Caki2 (cell line): Measurements from ENCODE around the gene HSD17B7. TPM values are rescaled to one million over a fixed set of nuclear protein-coding genes. Genes with fewer than 3 reads are reported as not detected.

ENCODE experiments used
- DNase-seq: peaks from one replicate; pipeline ENCODE4 v3.0.0-alpha.2; 2015; ENCODE audit warnings: low read depth
- in situ Hi-C: cut with HindIII; loops from 2 replicates; pipeline ENCODE4 v1.10.0; 2016; ENCODE audit warnings: low sequenced_read_pairs, low pct_unique_long_range_greater_than_20kb, mixed read lengths
- total RNA-seq: library from RNA; depleted of rRNA; stranded (reverse); fragments of >200 nt; shearing (Covaris generic); gene quantifications from 2 replicates; pipeline ENCODE4 v1.2.3, GENCODE V29; 2014; ENCODE audit warnings: low replicate concordance; rRNA removed

Gene HSD17B7
- total RNA-seq, 1 experiment from 2014 or later: 30.1 TPM

GRCh38 chr1:162847839-162848453, 57.4 kb downstream of the HSD17B7 start:
- in situ Hi-C loops: no loop called here
- DNase-seq: peak; percentile 43

- in situ Hi-C loops: no loop called here
- no peak for DNase-seq
Measured at GRCh38 chr1:162849711-162850110, 59.2 kb downstream of the HSD17B7 start.

GRCh38 chr1:162851341-162851740, 60.8 kb downstream of the HSD17B7 start:
- in situ Hi-C loops: no loop called here
- no peak for DNase-seq

- in situ Hi-C loops: no loop called here
- peak; percentile 68 for DNase-seq
Measured at GRCh38 chr1:162854245-162854882, 63.9 kb downstream of the HSD17B7 start.

- in situ Hi-C loops: no loop called here
- no peak for DNase-seq
Measured at GRCh38 chr1:162855461-162856150, 65.1 kb downstream of the HSD17B7 start.

- DNase-seq: peak; percentile 91
- in situ Hi-C loops: no loop called here
Measured at GRCh38 chr1:162856260-162856659, 65.8 kb downstream of the HSD17B7 start.

- DNase-seq: peak; percentile 7
- in situ Hi-C loops: no loop called here
Measured at GRCh38 chr1:162857850-162858249, 67.3 kb downstream of the HSD17B7 start.

GRCh38 chr1:162859191-162859590, 68.7 kb downstream of the HSD17B7 start:
- in situ Hi-C loops: no loop called here
- DNase-seq: no peak

- DNase-seq: no peak
- in situ Hi-C loops: no loop called here
Measured at GRCh38 chr1:162861101-162861500, 70.6 kb downstream of the HSD17B7 start, which contains the start of gene CCDC190. TSS of gene CCDC190 (minus strand) at chr1:162861175. CDS start at chr1:162859646, 1,529 bp downstream.

GRCh38 chr1:162861625-162862024, 71.1 kb downstream of the HSD17B7 start:
- in situ Hi-C loops: no loop called here
- no peak for DNase-seq

Other genes with a start within 250 kb of the HSD17B7 start
- gene UAP1, start 229.0 kb upstream of the HSD17B7 start, total RNA-seq: 39.4 and 46.9 TPM in 2 replicates
- not detected in 2 replicates for gene DDR2, start 158.2 kb upstream of the HSD17B7 start, total RNA-seq
- not detected in 2 replicates for gene CCDC190, start 70.5 kb downstream of the HSD17B7 start, total RNA-seq